Astrocyte (in vitro differentiated cells and primary cell): ENCODE data around the gene ADGRG4. TPM values are rescaled to one million over a fixed set of nuclear protein-coding genes. Genes with fewer than 3 reads are reported as not detected.
A peak's percentile ranks its signal among the peaks of the same experiment; 100 is the strongest.

ENCODE experiments used
- DNase-seq: peaks from one replicate; pipeline ENCODE4 v3.0.0-alpha.2; 2010; ENCODE audit warnings: low read depth
- FAIRE-seq: peaks from 2 replicates; lab custom pipeline; 2011; peaks lifted over from hg19 to GRCh38; lab: Jason Lieb, UNC
- H2AFZ ChIP-seq: 2 replicates; pipeline ENCODE4 v1.6.0; 2012; ENCODE audit warnings: low read depth, low read length, inconsistent platforms
- H3K27ac ChIP-seq: 2 replicates; pipeline ENCODE4 v1.5.1; 2011; ENCODE audit warnings: low read depth, low read length, inconsistent platforms
- H3K27me3 ChIP-seq: 2 replicates; pipeline ENCODE4 v1.6.0; 2011; ENCODE audit warnings: low read length, inconsistent platforms; ENCODE audit not compliant: insufficient read depth
- H3K36me3 ChIP-seq: 2 replicates; pipeline ENCODE4 v1.5.1; 2011; ENCODE audit warnings: low read length, inconsistent platforms; ENCODE audit not compliant: insufficient read depth
- H3K4me1 ChIP-seq: 2 replicates; pipeline ENCODE4 v1.5.1; 2011; ENCODE audit warnings: low read length, inconsistent platforms; ENCODE audit not compliant: insufficient read depth
- H3K4me2 ChIP-seq: 2 replicates; pipeline ENCODE4 v1.6.0; 2012; ENCODE audit warnings: low read length, inconsistent platforms
- H3K4me3 ChIP-seq: 2 replicates; pipeline ENCODE4 v1.5.1; 2011; ENCODE audit warnings: low read depth, mild to moderate bottlenecking, low read length, inconsistent platforms; ENCODE audit not compliant: insufficient read depth
- H3K79me2 ChIP-seq: 2 replicates; pipeline ENCODE4 v1.6.0; 2012; ENCODE audit warnings: mild to moderate bottlenecking, low read length, inconsistent platforms; ENCODE audit not compliant: insufficient read depth
- H3K9ac ChIP-seq: 2 replicates; pipeline ENCODE4 v1.6.0; 2012; ENCODE audit warnings: mild to moderate bottlenecking, low read length, inconsistent platforms
- H3K9me3 ChIP-seq: 2 replicates; pipeline ENCODE4 v1.5.1; 2012; ENCODE audit warnings: low read depth, mild to moderate bottlenecking, low read length, inconsistent platforms; ENCODE audit not compliant: insufficient read depth
- H4K20me1 ChIP-seq: 2 replicates; pipeline ENCODE4 v1.6.0; 2012; ENCODE audit warnings: low read length, inconsistent platforms; ENCODE audit not compliant: insufficient read depth
- H3K27ac Mint-ChIP-seq: one replicate; pipeline ENCODE4 v1.8.0; 2021; ENCODE audit warnings: mild to moderate bottlenecking, mixed read lengths; ENCODE audit not compliant: unreplicated experiment
- H3K27me3 Mint-ChIP-seq: one replicate; pipeline ENCODE4 v1.8.0; 2021; ENCODE audit warnings: low read depth, mixed read lengths; ENCODE audit not compliant: unreplicated experiment
- H3K36me3 Mint-ChIP-seq: one replicate; pipeline ENCODE4 v1.8.0; 2021; ENCODE audit warnings: low read depth, mixed read lengths; ENCODE audit not compliant: unreplicated experiment
- H3K4me1 Mint-ChIP-seq: one replicate; pipeline ENCODE4 v1.8.0; 2021; ENCODE audit warnings: low read depth, mixed read lengths; ENCODE audit not compliant: unreplicated experiment
- H3K4me3 Mint-ChIP-seq: one replicate; pipeline ENCODE4 v1.8.0; 2021; ENCODE audit warnings: mild to moderate bottlenecking, moderate library complexity, mixed read lengths; ENCODE audit not compliant: unreplicated experiment
- H3K9me3 Mint-ChIP-seq: one replicate; pipeline ENCODE4 v1.8.0; 2021; ENCODE audit warnings: mild to moderate bottlenecking, mixed read lengths; ENCODE audit not compliant: unreplicated experiment
- CTCF ChIP-seq: IDR thresholded peaks from 2 replicates; pipeline ENCODE4 v1.5.1; 2011; ENCODE audit warnings: low read depth, mild to moderate bottlenecking, inconsistent platforms, low read length, moderate library complexity; ENCODE audit not compliant: insufficient read depth
- EZH2 ChIP-seq: IDR thresholded peaks from 2 replicates; pipeline ENCODE4 v1.6.1; 2012; ENCODE audit warnings: mild to moderate bottlenecking, low read length, inconsistent platforms; ENCODE audit not compliant: insufficient read depth
- total RNA-seq: library from RNA; stranded (reverse); gene quantifications from 2 replicates; pipeline ENCODE4 v1.2.1, GENCODE V29; 2021

The ADGRG4 gene
- total RNA-seq, 1 donor from 2014 or later, result 0.14 TPM

- Histone ChIP-seq H3K27ac (no peak overlapping the region), H3K36me3 (no peaks in the 10 kb centered on the region), H3K79me2 (no peaks in the 10 kb centered on the region), H3K27me3 (no peaks in the 10 kb centered on the region), H3K4me3 (no peak overlapping the region), H3K9ac (no peak overlapping the region), H4K20me1 (no peaks in the 10 kb centered on the region), H3K4me2 (no peak overlapping the region), H3K4me1 (no peaks in the 10 kb centered on the region), H2AFZ (no peak overlapping the region), H3K9me3 (no peaks in the 10 kb centered on the region)
- H3K4me1 Mint-ChIP-seq, result no peaks in the 10 kb centered on the region
- no peak for FAIRE-seq
- peaks cover 5% of the 10 kb centered on the region for H3K27me3 Mint-ChIP-seq
- no peak for TF ChIP-seq CTCF
- TF ChIP-seq EZH2, result no peak
- H3K36me3 Mint-ChIP-seq, result no peaks in the 10 kb centered on the region
- H3K4me3 Mint-ChIP-seq, result no peak overlapping the region
- H3K9me3 Mint-ChIP-seq, result no peaks in the 10 kb centered on the region
- H3K27ac Mint-ChIP-seq, result no peak overlapping the region
- DNase-seq, result no peak
Observed at GRCh38 chrX:136346506-136346905, 45.7 kb downstream of the ADGRG4 start.

GRCh38 chrX:136347706-136348105, 46.9 kb downstream of the ADGRG4 start:
- no peak for DNase-seq
- no peak for FAIRE-seq
- H3K9ac ChIP-seq, result no peak overlapping the region

GRCh38 chrX:136353526-136354093, 52.8 kb downstream of the ADGRG4 start:
- H3K27me3 Mint-ChIP-seq, result peaks cover 6% of the 10 kb centered on the region
- FAIRE-seq (peak; percentile 95), DNase-seq (no peak)
- H3K4me3 ChIP-seq, result no peak overlapping the region
- H3K9me3 ChIP-seq, result no peaks in the 10 kb centered on the region
- H3K36me3 Mint-ChIP-seq, result no peaks in the 10 kb centered on the region
- no peaks in the 10 kb centered on the region for H3K4me1 ChIP-seq
- H3K36me3 ChIP-seq, result no peaks in the 10 kb centered on the region
- H3K4me1 Mint-ChIP-seq, result no peaks in the 10 kb centered on the region
- no peaks in the 10 kb centered on the region for H4K20me1 ChIP-seq
- no peak overlapping the region for H3K27ac ChIP-seq
- no peaks in the 10 kb centered on the region for H3K27me3 ChIP-seq
- no peak overlapping the region for H3K9ac ChIP-seq
- TF ChIP-seq EZH2 (no peak), CTCF (no peak)
- no peak overlapping the region for H2AFZ ChIP-seq
- H3K27ac Mint-ChIP-seq, result no peak overlapping the region
- H3K4me2 ChIP-seq, result no peak overlapping the region
- H3K4me3 Mint-ChIP-seq, result no peak overlapping the region
- H3K79me2 ChIP-seq, result no peaks in the 10 kb centered on the region
- no peaks in the 10 kb centered on the region for H3K9me3 Mint-ChIP-seq

More at GRCh38 chrX:136347706-136348105, 46.9 kb downstream of the ADGRG4 start:
- Histone ChIP-seq H2AFZ (no peak overlapping the region), H4K20me1 (no peaks in the 10 kb centered on the region), H3K79me2 (no peaks in the 10 kb centered on the region), H3K4me1 (no peaks in the 10 kb centered on the region), H3K27me3 (no peaks in the 10 kb centered on the region), H3K9me3 (no peaks in the 10 kb centered on the region), H3K36me3 (no peaks in the 10 kb centered on the region), H3K4me3 (no peak overlapping the region), H3K27ac (no peak overlapping the region), H3K4me2 (no peak overlapping the region)
- H3K27me3 Mint-ChIP-seq, result peaks cover 5% of the 10 kb centered on the region
- H3K4me1 Mint-ChIP-seq, result no peaks in the 10 kb centered on the region
- H3K4me3 Mint-ChIP-seq, result no peak overlapping the region
- H3K36me3 Mint-ChIP-seq, result no peaks in the 10 kb centered on the region
- no peaks in the 10 kb centered on the region for H3K9me3 Mint-ChIP-seq
- TF ChIP-seq EZH2, result no peak
- no peak overlapping the region for H3K27ac Mint-ChIP-seq
